GM12878 (cell line): Measurements from ENCODE around the gene AUNIP. TPM values are rescaled to one million over a fixed set of nuclear protein-coding genes. Genes with fewer than 3 reads are reported as not detected.

Experiments used
- ATAC-seq: fragments of 200-7000 bp; cut with Tn5 transposase; 3 replicates; pipeline ENCODE4 v1.9.1; 2020; ENCODE audit warnings: mild to moderate bottlenecking, moderate library complexity
- BruUV-seq: library from RNA; stranded (reverse); fragments of 400-500 nt; replicated peaks from 2 replicates; lab custom pipeline; 2021; lab: Mats Ljungman, UMichigan
- CTCF ChIA-PET: fragments of 300-600 bp; sonication (Branson Sonifier 250); formaldehyde crosslinking; extraction: SDS; loops from one replicate; lab custom pipeline; 2021; ENCODE audit warnings: inconsistent platforms; lab: Yijun Ruan, JAX
- POLR2A ChIA-PET: fragments of 350-600 bp; formaldehyde crosslinking; extraction: SDS; loops from one replicate; lab custom pipeline; 2021; ENCODE audit warnings: inconsistent platforms; lab: Charles Lee
- RAD21 ChIA-PET: fragments of 300-600 bp; sonication (Branson Sonifier 250); formaldehyde crosslinking; loops from one replicate; lab custom pipeline; 2023; ENCODE audit warnings: antibody characterized with exemption; ENCODE audit not compliant: unreplicated experiment; lab: Charles Lee
- SMC1A ChIA-PET: fragments of 300-600 bp; sonication (Branson Sonifier 250); formaldehyde crosslinking; loops from one replicate; lab custom pipeline; 2023; ENCODE audit not compliant: unreplicated experiment, uncharacterized antibody; lab: Charles Lee
- DNase-seq: peaks from one replicate; pipeline ENCODE4 v3.0.0-alpha.2; 2011; ENCODE audit warnings: low read depth, low spot score
- FAIRE-seq: peaks from 3 replicates; lab custom pipeline; 2011; peaks lifted over from hg19 to GRCh38; lab: Jason Lieb, UNC
- H2AFZ ChIP-seq: 2 replicates; pipeline ENCODE4 v1.6.0; 2011; ENCODE audit warnings: low read depth, low read length, control low read depth; ENCODE audit not compliant: control insufficient read depth
- H3K27ac ChIP-seq: 2 replicates; pipeline ENCODE4 v1.5.1; 2011; ENCODE audit warnings: control low read depth; ENCODE audit not compliant: control insufficient read depth, insufficient read depth
- H3K27me3 ChIP-seq, 2 experiments: replicated peaks in 1 of 2; 2 replicates each; pipeline versions ENCODE4 v1.6.0 to v1.6.1; 2011; ENCODE audit warnings: low read length in 1 of 2; ENCODE audit not compliant: control insufficient read depth in 2 of 2, insufficient read depth in 2 of 2
- H3K36me3 ChIP-seq, 2 experiments: 2 replicates each; pipeline ENCODE4 v1.5.1; 2011; ENCODE audit warnings: low read length in 1 of 2; ENCODE audit not compliant: control insufficient read depth in 2 of 2, insufficient read depth in 2 of 2
- H3K4me1 ChIP-seq: 2 replicates; pipeline ENCODE4 v1.6.1; 2011; ENCODE audit warnings: mild to moderate bottlenecking, low read length, moderate library complexity, mixed read lengths; ENCODE audit not compliant: control insufficient read depth, insufficient read depth
- H3K4me2 ChIP-seq: 2 replicates; pipeline ENCODE4 v1.6.0; 2011; ENCODE audit warnings: control low read depth; ENCODE audit not compliant: control insufficient read depth, insufficient read depth
- H3K4me3 ChIP-seq: fragments of 200-600 bp; sonication (generic); 2 replicates; pipeline ENCODE4 v1.5.1; 2016
- H3K79me2 ChIP-seq: 2 replicates; pipeline ENCODE4 v1.6.0; 2011; ENCODE audit warnings: low read length; ENCODE audit not compliant: control insufficient read depth, insufficient read depth
- H3K9ac ChIP-seq: 2 replicates; pipeline ENCODE4 v1.8.0; 2011; ENCODE audit warnings: low read length, control low read depth, mixed read lengths; ENCODE audit not compliant: control insufficient read depth, insufficient read depth
- H3K9me3 ChIP-seq: replicated peaks from 3 replicates; pipeline ENCODE4 v1.5.1; 2011; ENCODE audit warnings: mild to moderate bottlenecking, low read length; ENCODE audit not compliant: control insufficient read depth, insufficient read depth
- H4K20me1 ChIP-seq: 2 replicates; pipeline ENCODE4 v1.6.0; 2011; ENCODE audit not compliant: control insufficient read depth, insufficient read depth
- BCLAF1 ChIP-seq: fragments of 450-650 bp; IDR thresholded peaks from 2 replicates; pipeline ENCODE4 v1.6.1; 2017; ENCODE audit warnings: antibody characterized with exemption, mild to moderate bottlenecking, moderate library complexity
- NKRF ChIP-seq: fragments of 450-650 bp; conservative IDR thresholded peaks from 2 replicates; pipeline ENCODE4 v1.6.1; 2017; ENCODE audit warnings: mild to moderate bottlenecking, moderate library complexity
- PKNOX1 ChIP-seq: fragments of 450-650 bp; IDR thresholded peaks from 2 replicates; pipeline ENCODE4 v1.6.1; 2016; ENCODE audit warnings: mild to moderate bottlenecking
- PML ChIP-seq: IDR thresholded peaks from 2 replicates; pipeline ENCODE4 v1.6.1; 2012; ENCODE audit warnings: low read length, inconsistent platforms
- PRDM15 ChIP-seq: fragments of 450-650 bp; formaldehyde crosslinking; IDR thresholded peaks from 2 replicates; pipeline ENCODE4 v1.4.0; 2020; ENCODE audit warnings: mild to moderate bottlenecking, moderate library complexity
- RCOR1 ChIP-seq: conservative IDR thresholded peaks from 2 replicates; pipeline ENCODE4 v1.6.1; 2012; ENCODE audit warnings: low read depth, low read length, improper control_type of control experiment
- RELA ChIP-seq: fragments of 450-650 bp; IDR thresholded peaks from 2 replicates; pipeline ENCODE4 v1.8.0; 2014; ENCODE audit warnings: borderline replicate concordance; ENCODE audit not compliant: partially characterized antibody
- RFX5 ChIP-seq: IDR thresholded peaks from 2 replicates; pipeline ENCODE4 v1.6.1; 2011; ENCODE audit warnings: low read depth, low read length, improper control_type of control experiment
- SIX5 ChIP-seq: IDR thresholded peaks from 2 replicates; pipeline ENCODE4 v1.6.1; 2011; ENCODE audit warnings: mild to moderate bottlenecking, low read depth, low read length, moderate library complexity; ENCODE audit not compliant: severe bottlenecking
- SRF ChIP-seq, 2 experiments: IDR thresholded peaks; 2 replicates each; pipeline ENCODE4 v1.6.1; 2011; ENCODE audit warnings: low read depth in 2 of 2, low read length in 2 of 2, mild to moderate bottlenecking in 1 of 2, moderate library complexity in 1 of 2
- TAF1 ChIP-seq: IDR thresholded peaks from 2 replicates; pipeline ENCODE4 v1.6.1; 2011; ENCODE audit warnings: mild to moderate bottlenecking, low read depth, low read length, borderline replicate concordance
- WGBS: methylation state at CpG from one replicate; pipeline ENCODE4 v1.1.6; 2016; ENCODE audit warnings: low lambda C conversion rate; ENCODE audit not compliant: insufficient replicate concordance, insufficient coverage; ENCODE audit errors: missing lambda C conversion rate; 5-methylcytosine and 5-hydroxymethylcytosine counted together
- in situ Hi-C: fragments of 300-500 bp; cut with MboI; formaldehyde crosslinking; loops from 9 replicates; pipeline ENCODE4 v1.14.3; 2018; ENCODE audit warnings: mixed read lengths
- intact Hi-C: fragments of 100-400 bp; cut with micrococcal nuclease; formaldehyde crosslinking; loops from one replicate; pipeline ENCODE4 v1.14.2; 2022; ENCODE audit not compliant: unreplicated experiment
- polyA plus RNA-seq, 11 experiments: library from polyadenylated mRNA; depleted of rRNA in 4 of 11; unstranded in 6 of 11; stranded (reverse) in 5 of 11; fragments of >200 nt; fragmentation: Nextera tagmentation in 4 of 11; fragmentation: Illumina TruSeq in 1 of 11; extraction: Ambion mirVana in 4 of 11; extraction: Trizol in 1 of 11; gene quantifications; 1 replicate in 1 of 11; 2 replicates in 10 of 11; pipeline versions ENCODE4 v1.2.1 to v1.2.3, GENCODE V29; 2011 to 2016; ENCODE audit warnings: inconsistent platforms in 2 of 11, missing spikeins in 2 of 11, low read depth in 1 of 11
- total RNA-seq, 4 experiments: library from RNA; depleted of rRNA in 3 of 4; stranded (reverse); fragments of >200 nt in 3 of 4; fragmentation: Illumina TruSeq in 1 of 4; extraction: Trizol in 1 of 4; gene quantifications; 2 replicates each; pipeline versions ENCODE4 v1.2.1 to v1.2.3, GENCODE V29; 2013 to 2021
- TF ChIP-seq, protein P1 (sequence below): IDR thresholded peaks from 2 replicates; pipeline ENCODE4 v1.6.1; 2012; ENCODE audit warnings: low read depth, low read length, improper control_type of control experiment

Gene AUNIP
- total and polyA plus RNA-seq, 10 of the 15 experiments (the other 5 are each of a cell fraction or from before 2014, with no cell fraction given), result 3.9 to 20.0 (median 12.7) TPM

- BruUV-seq, result no TSS peak
- RAD21 ChIA-PET, result no interaction called here
- H2AFZ ChIP-seq, result no peak overlapping the region
- CTCF ChIA-PET, result interaction anchor here (2.9 kb wide), 1 partner anchor 13 kb away, joined by 9 read pairs; no protein-coding TSS in a partner anchor
- TF ChIP-seq TAF1, result no peak
- no peak for TF ChIP-seq SRF (IDR thresholded peaks at IDR 0.05; ENCODE audit: low read depth in 2 of 2, low read length in 2 of 2)
- TF ChIP-seq NKRF, result no peak
- TF ChIP-seq RELA, result no peak
- no peak for TF ChIP-seq PRDM15 (CRISPR knock-in tag)
- TF ChIP-seq PML, result no peak
- no peak for TF ChIP-seq BCLAF1
- no peak for TF ChIP-seq PKNOX1
- TF ChIP-seq SIX5, result no peak
- TF ChIP-seq, protein P1, sequence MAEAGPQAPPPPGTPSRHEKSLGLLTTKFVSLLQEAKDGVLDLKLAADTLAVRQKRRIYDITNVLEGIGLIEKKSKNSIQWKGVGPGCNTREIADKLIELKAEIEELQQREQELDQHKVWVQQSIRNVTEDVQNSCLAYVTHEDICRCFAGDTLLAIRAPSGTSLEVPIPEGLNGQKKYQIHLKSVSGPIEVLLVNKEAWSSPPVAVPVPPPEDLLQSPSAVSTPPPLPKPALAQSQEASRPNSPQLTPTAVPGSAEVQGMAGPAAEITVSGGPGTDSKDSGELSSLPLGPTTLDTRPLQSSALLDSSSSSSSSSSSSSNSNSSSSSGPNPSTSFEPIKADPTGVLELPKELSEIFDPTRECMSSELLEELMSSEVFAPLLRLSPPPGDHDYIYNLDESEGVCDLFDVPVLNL, result no peak
- TF ChIP-seq RFX5, result no peak
- TF ChIP-seq RCOR1, result no peak
- TF ChIP-seq, all 136 proteins: peak for 0
- H3K4me3 ChIP-seq, result no peak overlapping the region
- H3K27ac ChIP-seq, result no peak overlapping the region
- H3K4me1 ChIP-seq, result peaks cover 5% of the 10 kb centered on the region; the same call in 1 of the 2 replicates
- no peaks in the 10 kb centered on the region; a peak in 3 of 4 replicates for H3K27me3 ChIP-seq
- peaks cover 24% of the 10 kb centered on the region for H3K79me2 ChIP-seq
- 88% methylated on average over 1 of the region's 1 CpG for WGBS
- in situ Hi-C loops (no loop called here), intact Hi-C loops (no loop called here)
- no peaks in the 10 kb centered on the region for H4K20me1 ChIP-seq
- ChIA-PET POLR2A (no interaction called here), SMC1A (interaction anchor here (1.1 to 19.7 kb wide), 2 partner anchors 13 to 90 kb away, joined by 4 to 319 read pairs; partner anchors contain the start of gene PAFAH2)
- no peaks in the 10 kb centered on the region for H3K9me3 ChIP-seq
- ATAC-seq (no peak), DNase-seq (no peak), FAIRE-seq (no peak)
- no peaks in the 10 kb centered on the region for H3K36me3 ChIP-seq
- H3K9ac ChIP-seq, result no peak overlapping the region
- no peak overlapping the region for H3K4me2 ChIP-seq
These were observed 48.9 kb upstream of the AUNIP start for GRCh38 chr1:25908161-25908560.
